Stimulated activated naive CD8-positive, alpha-beta T cell treated with anti-CD3 and anti-CD28 coated beads, Interleukin-15, amount 100 ng/mL, for 72 hours (primary cell): ENCODE measurements around the gene TMEM94.

Experiments used
- ATAC-seq: fragments of 150-1000 bp; cut with Tn5 transposase; 2 replicates; pipeline ENCODE4 v1.10.0; 2021; ENCODE audit warnings: mild to moderate bottlenecking, moderate library complexity
- DNase-seq, 2 donors: peaks; one replicate each; pipeline ENCODE4 v3.0.0; 2021 to 2022
- H3K27ac Mint-ChIP-seq, 2 donors: one replicate each; pipeline ENCODE4 v1.8.0; 2022; ENCODE audit warnings: mild to moderate bottlenecking in 2 of 2, mixed read lengths in 2 of 2, moderate library complexity in 2 of 2
- H3K27me3 Mint-ChIP-seq: one replicate; pipeline ENCODE4 v1.8.0; 2022; ENCODE audit warnings: mixed read lengths
- H3K4me1 Mint-ChIP-seq: one replicate; pipeline ENCODE4 v1.8.0; 2022; ENCODE audit warnings: mild to moderate bottlenecking, mixed read lengths
- H3K4me3 Mint-ChIP-seq, 2 donors: one replicate each; pipeline ENCODE4 v1.8.0; 2022; ENCODE audit warnings: mild to moderate bottlenecking in 2 of 2, mixed read lengths in 2 of 2, moderate library complexity in 1 of 2
- H3K9me3 Mint-ChIP-seq, 2 donors: one replicate each; pipeline ENCODE4 v1.8.0; 2022; ENCODE audit warnings: mixed read lengths in 2 of 2

Gene TMEM94

GRCh38 chr17:75530837-75531720, 74.6 kb downstream of the TMEM94 start:
- Mint-ChIP-seq H3K9me3 (no peaks in the 10 kb centered on the region), H3K4me1 (peaks cover 36% of the 10 kb centered on the region), H3K27ac (peak overlapping the region in 1 of 2 donors; percentile 33), H3K27me3 (peaks cover 7% of the 10 kb centered on the region), H3K4me3 (no peak overlapping the region)
- ATAC-seq (no peak), DNase-seq (no peak)

GRCh38 chr17:75531721-75532072, 75.3 kb downstream of the TMEM94 start:
- DNase-seq (no peak), ATAC-seq (no peak)
- Mint-ChIP-seq H3K4me3 (no peak overlapping the region), H3K9me3 (no peaks in the 10 kb centered on the region), H3K27me3 (peaks cover under 1% of the 10 kb centered on the region), H3K4me1 (peaks cover 30% of the 10 kb centered on the region), H3K27ac (no peak overlapping the region)

GRCh38 chr17:75535119-75535537, 78.7 kb downstream of the TMEM94 start:
- Mint-ChIP-seq H3K27me3 (no peaks in the 10 kb centered on the region), H3K27ac (peak overlapping the region; percentile 71 to 80), H3K4me3 (peak overlapping the region; percentile 38 to 76), H3K9me3 (no peaks in the 10 kb centered on the region), H3K4me1 (peaks cover 26% of the 10 kb centered on the region)
- peak; percentile 99 for ATAC-seq
- peak; percentile 53 to 81 for DNase-seq

- Mint-ChIP-seq H3K4me1 (peaks cover 26% of the 10 kb centered on the region), H3K27ac (peak overlapping the region in 1 of 2 donors; percentile 67), H3K4me3 (peak overlapping the region in 1 of 2 donors; percentile 5), H3K27me3 (no peaks in the 10 kb centered on the region), H3K9me3 (no peaks in the 10 kb centered on the region)
- no peak for DNase-seq
- no peak for ATAC-seq
These were observed 79.4 kb downstream of the TMEM94 start for GRCh38 chr17:75535871-75536270.

- H3K27me3 Mint-ChIP-seq = no peaks in the 10 kb centered on the region
- ATAC-seq (no peak), DNase-seq (no peak)
- H3K9me3 Mint-ChIP-seq = no peaks in the 10 kb centered on the region
- no peak overlapping the region for H3K27ac Mint-ChIP-seq
- peaks cover 26% of the 10 kb centered on the region for H3K4me1 Mint-ChIP-seq
- no peak overlapping the region for H3K4me3 Mint-ChIP-seq
These were observed 79.9 kb downstream of the TMEM94 start for GRCh38 chr17:75536366-75536765.

GRCh38 chr17:75539967-75540729, 83.7 kb downstream of the TMEM94 start:
- H3K4me1 Mint-ChIP-seq = peaks cover 9% of the 10 kb centered on the region
- ATAC-seq (no peak), DNase-seq (no peak)
- H3K9me3 Mint-ChIP-seq = no peaks in the 10 kb centered on the region
- no peaks in the 10 kb centered on the region for H3K27me3 Mint-ChIP-seq
- H3K4me3 Mint-ChIP-seq = no peak overlapping the region
- no peak overlapping the region for H3K27ac Mint-ChIP-seq

GRCh38 chr17:75540923-75541503, 84.6 kb downstream of the TMEM94 start:
- Mint-ChIP-seq H3K27ac (no peak overlapping the region), H3K4me3 (no peak overlapping the region), H3K9me3 (no peaks in the 10 kb centered on the region), H3K4me1 (peaks cover under 1% of the 10 kb centered on the region), H3K27me3 (no peaks in the 10 kb centered on the region)
- no peak for DNase-seq
- ATAC-seq = no peak

- Mint-ChIP-seq H3K27ac (no peak overlapping the region), H3K4me1 (no peaks in the 10 kb centered on the region), H3K27me3 (no peaks in the 10 kb centered on the region), H3K9me3 (no peaks in the 10 kb centered on the region), H3K4me3 (no peak overlapping the region)
- ATAC-seq (no peak), DNase-seq (no peak)
These were observed 85.8 kb downstream of the TMEM94 start for GRCh38 chr17:75542229-75542628.

- no peaks in the 10 kb centered on the region for H3K4me1 Mint-ChIP-seq
These were observed 86.4 kb downstream of the TMEM94 start for GRCh38 chr17:75542728-75543336.

GRCh38 chr17:75544250-75544649, 87.8 kb downstream of the TMEM94 start:
- DNase-seq = no peak
- Mint-ChIP-seq H3K4me1 (no peaks in the 10 kb centered on the region), H3K27ac (no peak overlapping the region), H3K9me3 (no peaks in the 10 kb centered on the region), H3K4me3 (no peak overlapping the region), H3K27me3 (no peaks in the 10 kb centered on the region)
- ATAC-seq = no peak

More at GRCh38 chr17:75542728-75543336, 86.4 kb downstream of the TMEM94 start:
- DNase-seq (no peak), ATAC-seq (no peak)
- Mint-ChIP-seq H3K27me3 (no peaks in the 10 kb centered on the region), H3K9me3 (no peaks in the 10 kb centered on the region), H3K27ac (no peak overlapping the region), H3K4me3 (no peak overlapping the region)

- no peak for ATAC-seq
- H3K27ac Mint-ChIP-seq = no peak overlapping the region
- H3K4me3 Mint-ChIP-seq = no peak overlapping the region
- H3K9me3 Mint-ChIP-seq = no peaks in the 10 kb centered on the region
- DNase-seq = no peak
- H3K4me1 Mint-ChIP-seq = no peaks in the 10 kb centered on the region
- H3K27me3 Mint-ChIP-seq = no peaks in the 10 kb centered on the region
These were observed 89.7 kb downstream of the TMEM94 start for GRCh38 chr17:75546181-75546580.

- H3K9me3 Mint-ChIP-seq = no peaks in the 10 kb centered on the region
- no peak overlapping the region for H3K4me3 Mint-ChIP-seq
- DNase-seq (no peak), ATAC-seq (no peak)
- no peak overlapping the region for H3K27ac Mint-ChIP-seq
- no peaks in the 10 kb centered on the region for H3K4me1 Mint-ChIP-seq
- H3K27me3 Mint-ChIP-seq = no peaks in the 10 kb centered on the region
These were observed 90.7 kb downstream of the TMEM94 start for GRCh38 chr17:75547091-75547490.

GRCh38 chr17:75548813-75549212, 92.4 kb downstream of the TMEM94 start:
- Mint-ChIP-seq H3K9me3 (no peaks in the 10 kb centered on the region), H3K27me3 (no peaks in the 10 kb centered on the region), H3K27ac (no peak overlapping the region), H3K4me3 (no peak overlapping the region), H3K4me1 (no peaks in the 10 kb centered on the region)
- ATAC-seq (no peak), DNase-seq (no peak)
